SJSA1 (cell line): Measurements from ENCODE around the gene APLP1. TPM values are rescaled to one million over a fixed set of nuclear protein-coding genes. Genes with fewer than 3 reads are reported as not detected.
"Not testable (repeated sequence)": the region's sequence is repeated elsewhere in the genome, so short reads cannot be mapped to it uniquely, and the experiment has no call there.

Experiments used
- DNase-seq, 2 experiments: peaks; one replicate each; pipeline ENCODE4 v3.0.0-alpha.2; 2015 to 2020; ENCODE audit warnings: low spot score in 2 of 2, low read depth in 1 of 2
- H3K27ac ChIP-seq: fragments of 250-450 bp; sonication (Bioruptor Pico); 2 replicates; pipeline ENCODE4 v1.5.1; 2020; ENCODE audit warnings: mild to moderate bottlenecking, moderate library complexity
- H3K27me3 ChIP-seq: fragments of 250-450 bp; sonication (Bioruptor Pico); replicated peaks from 2 replicates; pipeline ENCODE4 v1.5.1; 2020; ENCODE audit warnings: mild to moderate bottlenecking, moderate library complexity
- H3K36me3 ChIP-seq: fragments of 250-450 bp; sonication (Bioruptor Pico); 2 replicates; pipeline ENCODE4 v1.5.1; 2020; ENCODE audit warnings: mild to moderate bottlenecking
- H3K4me1 ChIP-seq: fragments of 250-450 bp; sonication (Bioruptor Pico); replicated peaks from 2 replicates; pipeline ENCODE4 v1.6.1; 2021; ENCODE audit warnings: mild to moderate bottlenecking
- H3K4me3 ChIP-seq: fragments of 250-450 bp; sonication (Bioruptor Pico); 2 replicates; pipeline ENCODE4 v1.5.1; 2020; ENCODE audit warnings: mild to moderate bottlenecking
- H3K9me3 ChIP-seq: fragments of 250-450 bp; sonication (Bioruptor Pico); replicated peaks from 2 replicates; pipeline ENCODE4 v1.5.1; 2020; ENCODE audit warnings: mild to moderate bottlenecking
- total RNA-seq: library from RNA; depleted of rRNA; stranded (reverse); fragments of >200 nt; shearing (Covaris generic); gene quantifications from 2 replicates; pipeline ENCODE4 v1.2.3, GENCODE V29; 2014

The APLP1 gene
- total RNA-seq, 1 experiment from 2014 or later = 11.6 TPM

- DNase-seq = peak in 1 of 2 experiments; percentile 60
- Histone ChIP-seq H3K27ac (no peak overlapping the region), H3K4me3 (no peak overlapping the region), H3K36me3 (0 out of 2 replicates have a peak, but pooled peaks cover 3% of the 10 kb centered on the region), H3K4me1 (no peaks in the 10 kb centered on the region), H3K27me3 (peaks cover 10% of the 10 kb centered on the region), H3K9me3 (no peaks in the 10 kb centered on the region)
Measured at GRCh38 chr19:35882114-35882832, 13.9 kb downstream of the APLP1 start.

- H3K27me3 ChIP-seq = peaks cover 8% of the 10 kb centered on the region
Measured at GRCh38 chr19:35883882-35884281, 15.5 kb downstream of the APLP1 start.

GRCh38 chr19:35885225-35885738 is 16.9 kb downstream of the APLP1 start:
- Histone ChIP-seq H3K36me3 (peaks cover 26% of the 10 kb centered on the region), H3K9me3 (no peaks in the 10 kb centered on the region), H3K27ac (no peak overlapping the region), H3K4me1 (no peaks in the 10 kb centered on the region), H3K27me3 (no peaks in the 10 kb centered on the region), H3K4me3 (no peak overlapping the region)
- DNase-seq = no peak

More at GRCh38 chr19:35883882-35884281, 15.5 kb downstream of the APLP1 start:
- Histone ChIP-seq H3K9me3 (no peaks in the 10 kb centered on the region), H3K36me3 (peaks cover 15% of the 10 kb centered on the region), H3K4me3 (no peak overlapping the region), H3K27ac (no peak overlapping the region), H3K4me1 (no peaks in the 10 kb centered on the region)
- no peak for DNase-seq

GRCh38 chr19:35885904-35886303 is 17.5 kb downstream of the APLP1 start:
- Histone ChIP-seq H3K4me1 (no peaks in the 10 kb centered on the region), H3K9me3 (no peaks in the 10 kb centered on the region), H3K27me3 (no peaks in the 10 kb centered on the region)

GRCh38 chr19:35887197-35887596 is 18.8 kb downstream of the APLP1 start:
- no peak overlapping the region for H3K27ac ChIP-seq
- H3K9me3 ChIP-seq = no peaks in the 10 kb centered on the region
- H3K27me3 ChIP-seq = no peaks in the 10 kb centered on the region
- no peaks in the 10 kb centered on the region for H3K4me1 ChIP-seq
- H3K36me3 ChIP-seq = peaks cover 28% of the 10 kb centered on the region
- no peak overlapping the region for H3K4me3 ChIP-seq
- DNase-seq = no peak

More at GRCh38 chr19:35885904-35886303, 17.5 kb downstream of the APLP1 start:
- H3K4me3 ChIP-seq = no peak overlapping the region
- no peak for DNase-seq
- H3K36me3 ChIP-seq = peaks cover 28% of the 10 kb centered on the region
- H3K27ac ChIP-seq = no peak overlapping the region

- no peaks in the 10 kb centered on the region for H3K9me3 ChIP-seq
- H3K4me1 ChIP-seq = no peaks in the 10 kb centered on the region
- H3K27me3 ChIP-seq = no peaks in the 10 kb centered on the region
- no peak for DNase-seq
- no peak overlapping the region for H3K4me3 ChIP-seq
- no peak overlapping the region for H3K27ac ChIP-seq
- H3K36me3 ChIP-seq = peaks cover 35% of the 10 kb centered on the region
Measured at GRCh38 chr19:35888398-35888797, 20.0 kb downstream of the APLP1 start.

GRCh38 chr19:35889370-35890112 is 21.2 kb downstream of the APLP1 start:
- Histone ChIP-seq H3K27me3 (no peaks in the 10 kb centered on the region), H3K4me1 (no peaks in the 10 kb centered on the region), H3K9me3 (no peaks in the 10 kb centered on the region), H3K27ac (no peak overlapping the region), H3K36me3 (peaks cover 42% of the 10 kb centered on the region), H3K4me3 (no peak overlapping the region)
- DNase-seq = no peak

GRCh38 chr19:35890113-35890650 is 21.8 kb downstream of the APLP1 start:
- no peaks in the 10 kb centered on the region for H3K4me1 ChIP-seq
- no peaks in the 10 kb centered on the region for H3K9me3 ChIP-seq
- H3K36me3 ChIP-seq = peaks cover 43% of the 10 kb centered on the region
- H3K27ac ChIP-seq = no peak overlapping the region
- no peak for DNase-seq
- H3K4me3 ChIP-seq = no peak overlapping the region
- H3K27me3 ChIP-seq = no peaks in the 10 kb centered on the region

- peaks cover 55% of the 10 kb centered on the region for H3K36me3 ChIP-seq
- not testable (repeated sequence) for H3K9me3 ChIP-seq, DNase-seq, H3K27me3 ChIP-seq, H3K4me3 ChIP-seq, H3K27ac ChIP-seq, H3K4me1 ChIP-seq
Measured at GRCh38 chr19:35891819-35892218, 23.4 kb downstream of the APLP1 start.

GRCh38 chr19:35894342-35894741 is 26.0 kb downstream of the APLP1 start:
- no peak overlapping the region for H3K27ac ChIP-seq
- no peak overlapping the region for H3K4me3 ChIP-seq
- no peak for DNase-seq
- no peaks in the 10 kb centered on the region for H3K27me3 ChIP-seq
- peaks cover 48% of the 10 kb centered on the region for H3K36me3 ChIP-seq
- peaks cover 5% of the 10 kb centered on the region; the same call in 1 of the 2 replicates for H3K4me1 ChIP-seq
- H3K9me3 ChIP-seq = no peaks in the 10 kb centered on the region

- Histone ChIP-seq H3K27me3 (no peaks in the 10 kb centered on the region), H3K4me3 (no peak overlapping the region), H3K9me3 (no peaks in the 10 kb centered on the region), H3K4me1 (peaks cover 9% of the 10 kb centered on the region), H3K27ac (no peak overlapping the region), H3K36me3 (peaks cover 38% of the 10 kb centered on the region)
- no peak for DNase-seq
Measured at GRCh38 chr19:35895911-35896642, 27.7 kb downstream of the APLP1 start.

GRCh38 chr19:35896643-35897040 is 28.3 kb downstream of the APLP1 start:
- Histone ChIP-seq H3K27me3 (no peaks in the 10 kb centered on the region), H3K4me3 (no peak overlapping the region), H3K36me3 (peaks cover 38% of the 10 kb centered on the region), H3K27ac (no peak overlapping the region), H3K4me1 (peaks cover 14% of the 10 kb centered on the region), H3K9me3 (no peaks in the 10 kb centered on the region)
- DNase-seq = no peak

- Histone ChIP-seq H3K9me3 (no peaks in the 10 kb centered on the region), H3K27ac (no peak overlapping the region), H3K4me3 (no peak overlapping the region), H3K27me3 (no peaks in the 10 kb centered on the region), H3K36me3 (peaks cover 35% of the 10 kb centered on the region), H3K4me1 (peaks cover 19% of the 10 kb centered on the region)
- no peak for DNase-seq
Measured at GRCh38 chr19:35897706-35898451, 29.5 kb downstream of the APLP1 start.
